HepG2 (cell line): ENCODE results near the gene C20orf204. TPM values are rescaled to one million over a fixed set of nuclear protein-coding genes. Genes with fewer than 3 reads are reported as not detected.

Experiments
- ESRRA ChIP-seq: sonication (generic); formaldehyde crosslinking; IDR thresholded peaks from 2 replicates; pipeline ENCODE4 v1.5.1; 2020; ENCODE audit warnings: mild to moderate bottlenecking, low read depth, missing genetic modification reagents
- GFI1 ChIP-seq: sonication (generic); formaldehyde crosslinking; IDR thresholded peaks from 2 replicates; pipeline ENCODE4 v1.5.0; 2020; ENCODE audit warnings: missing genetic modification reagents, mild to moderate bottlenecking, borderline replicate concordance
- HOMEZ ChIP-seq: IDR thresholded peaks from 2 replicates; pipeline ENCODE4 v1.6.1; 2016; ENCODE audit warnings: low read depth
- KDM2A ChIP-seq: sonication (generic); formaldehyde crosslinking; IDR thresholded peaks from 2 replicates; pipeline ENCODE4 v1.4.0; 2020; ENCODE audit warnings: low read depth, missing genetic modification reagents, borderline replicate concordance
- LCORL ChIP-seq, 2 experiments: fragments of 450-650 bp in 1 of 2; sonication (generic) in 1 of 2; formaldehyde crosslinking in 1 of 2; IDR thresholded peaks; 2 replicates each; pipeline versions ENCODE4 v1.5.0 to v1.6.1; 2017 to 2020; ENCODE audit warnings: antibody characterized with exemption in 1 of 2, missing genetic modification reagents in 1 of 2
- MYNN ChIP-seq: sonication (generic); formaldehyde crosslinking; IDR thresholded peaks from 2 replicates; pipeline ENCODE4 v1.4.0; 2020; ENCODE audit warnings: mild to moderate bottlenecking, low read depth, missing genetic modification reagents
- NCOA1 ChIP-seq: sonication (generic); formaldehyde crosslinking; IDR thresholded peaks from 2 replicates; pipeline ENCODE4 v1.9.0; 2021; ENCODE audit warnings: missing genetic modification reagents
- REPIN1 ChIP-seq: sonication (generic); formaldehyde crosslinking; IDR thresholded peaks from 2 replicates; pipeline ENCODE4 v1.8.0; 2022; ENCODE audit warnings: missing genetic modification reagents, low read depth, mild to moderate bottlenecking, borderline replicate concordance
- SNAPC2 ChIP-seq: sonication (generic); formaldehyde crosslinking; IDR thresholded peaks from 2 replicates; pipeline ENCODE4 v1.8.1; 2022; ENCODE audit warnings: mild to moderate bottlenecking, missing genetic modification reagents
- STAG1 ChIP-seq: sonication (generic); formaldehyde crosslinking; IDR thresholded peaks from 2 replicates; pipeline ENCODE4 v1.4.0; 2020; ENCODE audit warnings: missing genetic modification reagents
- TBP ChIP-seq: sonication (generic); formaldehyde crosslinking; IDR thresholded peaks from 2 replicates; pipeline ENCODE4 v1.5.0; 2020; ENCODE audit warnings: missing genetic modification reagents
- THYN1 ChIP-seq: sonication (generic); formaldehyde crosslinking; IDR thresholded peaks from 2 replicates; pipeline ENCODE4 v1.8.1; 2023; ENCODE audit warnings: low read depth, mild to moderate bottlenecking, moderate library complexity, missing genetic modification reagents, borderline replicate concordance
- TSC22D2 ChIP-seq: sonication (generic); formaldehyde crosslinking; IDR thresholded peaks from 2 replicates; pipeline ENCODE4 v1.5.1; 2020; ENCODE audit warnings: missing genetic modification reagents, mild to moderate bottlenecking, borderline replicate concordance
- YEATS4 ChIP-seq: sonication (generic); formaldehyde crosslinking; IDR thresholded peaks from 2 replicates; pipeline ENCODE4 v1.4.0; 2020; ENCODE audit warnings: missing genetic modification reagents, borderline replicate concordance
- ZNF256 ChIP-seq: sonication (generic); formaldehyde crosslinking; conservative IDR thresholded peaks from 2 replicates; pipeline ENCODE4 v1.4.0; 2020; ENCODE audit warnings: missing genetic modification reagents
- ZNF333 ChIP-seq: sonication (generic); formaldehyde crosslinking; IDR thresholded peaks from 2 replicates; pipeline ENCODE4 v1.4.0; 2020; ENCODE audit warnings: mild to moderate bottlenecking, missing genetic modification reagents, borderline replicate concordance
- ZNF501 ChIP-seq: sonication (generic); formaldehyde crosslinking; IDR thresholded peaks from 2 replicates; pipeline ENCODE4 v1.5.1; 2020; ENCODE audit warnings: mild to moderate bottlenecking, moderate library complexity, missing genetic modification reagents
- ZSCAN25 ChIP-seq: sonication (generic); formaldehyde crosslinking; IDR thresholded peaks from 2 replicates; pipeline ENCODE4 v1.8.0; 2022; ENCODE audit warnings: mild to moderate bottlenecking, missing genetic modification reagents
- polyA plus RNA-seq, 8 experiments: library from polyadenylated mRNA; depleted of rRNA in 3 of 8; stranded (reverse) in 7 of 8; unstranded in 1 of 8; fragments of >200 nt; fragmentation: Illumina TruSeq in 4 of 8; extraction: Trizol in 4 of 8; gene quantifications; 2 replicates each; pipeline versions ENCODE4 v1.2.1 to v1.2.3, GENCODE V29; 2011 to 2016; ENCODE audit warnings: low read depth in 4 of 8, missing spikeins in 1 of 8, mixed read lengths in 1 of 8; ENCODE audit not compliant: insufficient read depth in 1 of 8
- total RNA-seq, 5 experiments: library from RNA; depleted of rRNA; stranded (reverse); fragments of >200 nt; fragmentation: Illumina TruSeq; extraction: Trizol; gene quantifications; 2 replicates each; pipeline ENCODE4 v1.2.3, GENCODE V29; 2016; ENCODE audit warnings: low read depth in 1 of 5
- TF ChIP-seq, protein P1 (sequence below): sonication (generic); formaldehyde crosslinking; IDR thresholded peaks from 2 replicates; pipeline ENCODE4 v1.4.0; 2020; ENCODE audit warnings: missing genetic modification reagents; ENCODE audit errors: not compliant biosample characterization
- TF ChIP-seq, protein P2 (sequence below): sonication (generic); formaldehyde crosslinking; IDR thresholded peaks from 2 replicates; pipeline ENCODE4 v1.4.0; 2020; ENCODE audit warnings: missing genetic modification reagents, borderline replicate concordance
- TF ChIP-seq, protein P3 (sequence below): sonication (generic); formaldehyde crosslinking; IDR thresholded peaks from 2 replicates; pipeline ENCODE4 v1.4.0; 2020; ENCODE audit warnings: missing genetic modification reagents
- TF ChIP-seq, protein P4 (sequence below): sonication (generic); formaldehyde crosslinking; conservative IDR thresholded peaks from 2 replicates; pipeline ENCODE4 v1.5.0; 2020; ENCODE audit warnings: missing genetic modification reagents

The C20orf204 gene
- total and polyA plus RNA-seq, 2 of the 13 experiments (the other 11 are each of a cell fraction or from before 2014, with no cell fraction given): 22.1 to 80.0 TPM

- TF ChIP-seq, protein P1, sequence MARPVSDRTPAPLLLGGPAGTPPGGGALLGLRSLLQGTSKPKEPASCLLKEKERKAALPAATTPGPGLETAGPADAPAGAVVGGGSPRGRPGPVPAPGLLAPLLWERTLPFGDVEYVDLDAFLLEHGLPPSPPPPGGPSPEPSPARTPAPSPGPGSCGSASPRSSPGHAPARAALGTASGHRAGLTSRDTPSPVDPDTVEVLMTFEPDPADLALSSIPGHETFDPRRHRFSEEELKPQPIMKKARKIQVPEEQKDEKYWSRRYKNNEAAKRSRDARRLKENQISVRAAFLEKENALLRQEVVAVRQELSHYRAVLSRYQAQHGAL (CRISPR knock-in tag): peak; percentile 93
- TF ChIP-seq, protein P2, sequence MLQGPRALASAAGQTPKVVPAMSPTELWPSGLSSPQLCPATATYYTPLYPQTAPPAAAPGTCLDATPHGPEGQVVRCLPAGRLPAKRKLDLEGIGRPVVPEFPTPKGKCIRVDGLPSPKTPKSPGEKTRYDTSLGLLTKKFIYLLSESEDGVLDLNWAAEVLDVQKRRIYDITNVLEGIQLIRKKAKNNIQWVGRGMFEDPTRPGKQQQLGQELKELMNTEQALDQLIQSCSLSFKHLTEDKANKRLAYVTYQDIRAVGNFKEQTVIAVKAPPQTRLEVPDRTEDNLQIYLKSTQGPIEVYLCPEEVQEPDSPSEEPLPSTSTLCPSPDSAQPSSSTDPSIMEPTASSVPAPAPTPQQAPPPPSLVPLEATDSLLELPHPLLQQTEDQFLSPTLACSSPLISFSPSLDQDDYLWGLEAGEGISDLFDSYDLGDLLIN (CRISPR knock-in tag): peak; percentile 54; the same call in 1 of the 2 replicates
- TF ChIP-seq ZNF333 (CRISPR knock-in tag) (0 out of 2 replicates have a peak, but pooled peaks have one; percentile 50), ESRRA (CRISPR knock-in tag) (no peak), HOMEZ (CRISPR knock-in tag) (peak; percentile 70), THYN1 (CRISPR knock-in tag) (no peak), ZNF501 (CRISPR knock-in tag) (peak; percentile 62), YEATS4 (CRISPR knock-in tag) (peak; percentile 82), GFI1 (CRISPR knock-in tag) (no peak; the same call in 1 of the 2 replicates), ZNF256 (CRISPR knock-in tag) (peak; percentile 76; the same call in 1 of the 2 replicates), KDM2A (CRISPR knock-in tag) (peak; percentile 78), SNAPC2 (CRISPR knock-in tag) (peak; percentile 71; the same call in 1 of the 2 replicates), MYNN (0 out of 2 replicates have a peak, but pooled peaks have one; percentile 91), TBP (CRISPR knock-in tag) (peak; percentile 55; the same call in 1 of the 2 replicates), LCORL (IDR thresholded peaks at IDR 0.05) (0 out of 2 replicates have a peak, but pooled peaks have one; percentile 18), LCORL (CRISPR knock-in tag; IDR thresholded peaks at IDR 0.05) (peak; percentile 96), REPIN1 (no peak), TSC22D2 (CRISPR knock-in tag) (peak; percentile 89; the same call in 1 of the 2 replicates), NCOA1 (peak; percentile 96), ZSCAN25 (CRISPR knock-in tag) (peak; percentile 82; the same call in 1 of the 2 replicates), STAG1 (CRISPR knock-in tag) (peak; percentile 70)
- TF ChIP-seq, protein P3, sequence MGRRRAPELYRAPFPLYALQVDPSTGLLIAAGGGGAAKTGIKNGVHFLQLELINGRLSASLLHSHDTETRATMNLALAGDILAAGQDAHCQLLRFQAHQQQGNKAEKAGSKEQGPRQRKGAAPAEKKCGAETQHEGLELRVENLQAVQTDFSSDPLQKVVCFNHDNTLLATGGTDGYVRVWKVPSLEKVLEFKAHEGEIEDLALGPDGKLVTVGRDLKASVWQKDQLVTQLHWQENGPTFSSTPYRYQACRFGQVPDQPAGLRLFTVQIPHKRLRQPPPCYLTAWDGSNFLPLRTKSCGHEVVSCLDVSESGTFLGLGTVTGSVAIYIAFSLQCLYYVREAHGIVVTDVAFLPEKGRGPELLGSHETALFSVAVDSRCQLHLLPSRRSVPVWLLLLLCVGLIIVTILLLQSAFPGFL (CRISPR knock-in tag): no peak
- TF ChIP-seq, protein P4, sequence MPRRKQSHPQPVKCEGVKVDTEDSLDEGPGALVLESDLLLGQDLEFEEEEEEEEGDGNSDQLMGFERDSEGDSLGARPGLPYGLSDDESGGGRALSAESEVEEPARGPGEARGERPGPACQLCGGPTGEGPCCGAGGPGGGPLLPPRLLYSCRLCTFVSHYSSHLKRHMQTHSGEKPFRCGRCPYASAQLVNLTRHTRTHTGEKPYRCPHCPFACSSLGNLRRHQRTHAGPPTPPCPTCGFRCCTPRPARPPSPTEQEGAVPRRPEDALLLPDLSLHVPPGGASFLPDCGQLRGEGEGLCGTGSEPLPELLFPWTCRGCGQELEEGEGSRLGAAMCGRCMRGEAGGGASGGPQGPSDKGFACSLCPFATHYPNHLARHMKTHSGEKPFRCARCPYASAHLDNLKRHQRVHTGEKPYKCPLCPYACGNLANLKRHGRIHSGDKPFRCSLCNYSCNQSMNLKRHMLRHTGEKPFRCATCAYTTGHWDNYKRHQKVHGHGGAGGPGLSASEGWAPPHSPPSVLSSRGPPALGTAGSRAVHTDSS (CRISPR knock-in tag): 0 out of 2 replicates have a peak, but pooled peaks have one; percentile 81
Observed at GRCh38 chr20:64053841-64054661, 18.1 kb downstream of the C20orf204 start (continued).
